HG02840 (cell line): ENCODE measurements around the gene CNTNAP2.
"Not testable (repeated sequence)": the region's sequence is repeated elsewhere in the genome, so short reads cannot be mapped to it uniquely, and the experiment has no call there.

ENCODE experiments used
- ATAC-seq: cut with Tn5 transposase; IDR thresholded peaks from one replicate; pipeline ENCODE4 v1.9.1; 2021; ENCODE audit warnings: mild to moderate bottlenecking, moderate library complexity, moderate number of reproducible peaks; ENCODE audit not compliant: unreplicated experiment, low FRiP score

The CNTNAP2 gene

GRCh38 chr7:147052818-147053217, 936.2 kb downstream of the CNTNAP2 start:
- no peak for ATAC-seq

GRCh38 chr7:147053746-147054145, 937.1 kb downstream of the CNTNAP2 start:
- ATAC-seq: no peak

- ATAC-seq: no peak
Observed at GRCh38 chr7:147060070-147060469, 943.5 kb downstream of the CNTNAP2 start.

GRCh38 chr7:147062897-147063296, 946.3 kb downstream of the CNTNAP2 start:
- ATAC-seq: no peak

- ATAC-seq: no peak
Observed at GRCh38 chr7:147068842-147069241, 952.2 kb downstream of the CNTNAP2 start.

- no peak for ATAC-seq
Observed at GRCh38 chr7:147069771-147070170, 953.2 kb downstream of the CNTNAP2 start.

GRCh38 chr7:147070886-147071285, 954.3 kb downstream of the CNTNAP2 start:
- no peak for ATAC-seq

GRCh38 chr7:147071536-147071935, 954.9 kb downstream of the CNTNAP2 start:
- no peak for ATAC-seq

GRCh38 chr7:147078312-147078711, 961.7 kb downstream of the CNTNAP2 start:
- ATAC-seq: no peak

GRCh38 chr7:147079083-147079482, 962.5 kb downstream of the CNTNAP2 start:
- ATAC-seq: no peak

GRCh38 chr7:147079921-147080420, 963.4 kb downstream of the CNTNAP2 start:
- no peak for ATAC-seq

- no peak for ATAC-seq
Observed at GRCh38 chr7:147081117-147081516, 964.5 kb downstream of the CNTNAP2 start.

GRCh38 chr7:147089051-147089461, 972.5 kb downstream of the CNTNAP2 start:
- ATAC-seq: no peak

GRCh38 chr7:147089608-147090007, 973.0 kb downstream of the CNTNAP2 start:
- no peak for ATAC-seq

GRCh38 chr7:147096629-147097028, 980.0 kb downstream of the CNTNAP2 start:
- ATAC-seq: no peak

- ATAC-seq: no peak
Observed at GRCh38 chr7:147103224-147103623, 986.6 kb downstream of the CNTNAP2 start.

GRCh38 chr7:147106746-147107145, 990.1 kb downstream of the CNTNAP2 start:
- ATAC-seq: no peak

GRCh38 chr7:147114525-147114924, 997.9 kb downstream of the CNTNAP2 start:
- not testable (repeated sequence) for ATAC-seq

- ATAC-seq: no peak
Observed at GRCh38 chr7:147136352-147136751, 1019.8 kb downstream of the CNTNAP2 start.

- ATAC-seq: no peak
Observed at GRCh38 chr7:147145194-147145593, 1028.6 kb downstream of the CNTNAP2 start.

GRCh38 chr7:147146169-147146568, 1029.6 kb downstream of the CNTNAP2 start:
- ATAC-seq: no peak

- ATAC-seq: no peak
Observed at GRCh38 chr7:147151661-147152060, 1035.1 kb downstream of the CNTNAP2 start.

- no peak for ATAC-seq
Observed at GRCh38 chr7:147153571-147153970, 1037.0 kb downstream of the CNTNAP2 start.
